Keratinocyte (primary cell): ENCODE results near the gene GEMIN2. TPM values are rescaled to one million over a fixed set of nuclear protein-coding genes. Genes with fewer than 3 reads are reported as not detected.
"Not testable (repeated sequence)": the region's sequence is repeated elsewhere in the genome, so short reads cannot be mapped to it uniquely, and the experiment has no call there.

ENCODE experiments used
- DNase-seq: peaks from one replicate; pipeline ENCODE4 v3.0.0-alpha.2; 2011; ENCODE audit warnings: low read depth, missing footprints, low spot score
- FAIRE-seq: peaks from 2 replicates; lab custom pipeline; 2011; peaks lifted over from hg19 to GRCh38; lab: Jason Lieb, UNC
- H2AFZ ChIP-seq: 2 replicates; pipeline ENCODE4 v1.6.0; 2012; ENCODE audit warnings: low read length, control low read depth, inconsistent platforms; ENCODE audit not compliant: control insufficient read depth
- H3K27ac ChIP-seq: 2 replicates; pipeline ENCODE4 v1.5.1; 2011; ENCODE audit warnings: low read length; ENCODE audit not compliant: control insufficient read depth, insufficient read depth
- H3K27me3 ChIP-seq: 3 replicates; pipeline ENCODE4 v1.6.0; 2011; ENCODE audit warnings: low read length; ENCODE audit not compliant: control insufficient read depth, insufficient read depth; ENCODE audit errors: extremely low read depth
- H3K36me3 ChIP-seq, 2 experiments: 2 replicates in 1 of 2; 3 replicates in 1 of 2; pipeline ENCODE4 v1.5.1; 2011; ENCODE audit warnings: low read length in 2 of 2, mild to moderate bottlenecking in 1 of 2; ENCODE audit not compliant: control insufficient read depth in 2 of 2, insufficient read depth in 2 of 2; ENCODE audit errors: extremely low read depth in 1 of 2
- H3K4me1 ChIP-seq: 3 replicates; pipeline ENCODE4 v1.5.1; 2011; ENCODE audit warnings: low read length; ENCODE audit not compliant: control insufficient read depth, insufficient read depth; ENCODE audit errors: extremely low read depth
- H3K4me2 ChIP-seq: 3 replicates; pipeline ENCODE4 v1.6.0; 2011; ENCODE audit warnings: low read depth, low read length; ENCODE audit not compliant: control insufficient read depth, insufficient read depth; ENCODE audit errors: extremely low read depth
- H3K4me3 ChIP-seq, 3 experiments: fragments of 200-600 bp in 1 of 3; sonication (generic) in 1 of 3; 2 replicates in 2 of 3; 3 replicates in 1 of 3; pipeline ENCODE4 v1.5.1; 2011 to 2016; ENCODE audit warnings: low read length in 3 of 3, mild to moderate bottlenecking in 3 of 3, control low read depth in 2 of 3, inconsistent platforms in 1 of 3, low read depth in 1 of 3, mixed read lengths in 1 of 3, mixed run types in 1 of 3, moderate library complexity in 1 of 3; ENCODE audit not compliant: control insufficient read depth in 2 of 3, insufficient read depth in 2 of 3; ENCODE audit errors: extremely low read depth in 1 of 3
- H3K79me2 ChIP-seq: 2 replicates; pipeline ENCODE4 v1.6.0; 2012; ENCODE audit warnings: low read length; ENCODE audit not compliant: control insufficient read depth, insufficient read depth
- H3K9ac ChIP-seq: 3 replicates; pipeline ENCODE4 v1.6.0; 2011; ENCODE audit warnings: low read length; ENCODE audit not compliant: control insufficient read depth, insufficient read depth; ENCODE audit errors: extremely low read depth
- H3K9me1 ChIP-seq: 3 replicates; pipeline ENCODE4 v1.6.0; 2011; ENCODE audit warnings: low read length; ENCODE audit not compliant: control insufficient read depth, insufficient read depth; ENCODE audit errors: extremely low read depth
- H3K9me3 ChIP-seq: 2 replicates; pipeline ENCODE4 v1.5.1; 2012; ENCODE audit warnings: low read depth, low read length; ENCODE audit not compliant: control insufficient read depth
- H4K20me1 ChIP-seq: 3 replicates; pipeline ENCODE4 v1.6.0; 2011; ENCODE audit warnings: low read length; ENCODE audit not compliant: control insufficient read depth, insufficient read depth; ENCODE audit errors: extremely low read depth
- EZH2 ChIP-seq: IDR thresholded peaks from one replicate; pipeline ENCODE4 v1.6.1; 2012; ENCODE audit warnings: inconsistent platforms, mild to moderate bottlenecking, low read length, moderate library complexity
- dilution Hi-C: fragments of 300-500 bp; cut with MboI; formaldehyde crosslinking; loops from one replicate; pipeline ENCODE4 v1.7.0; 2020; ENCODE audit warnings: low sequenced_read_pairs; ENCODE audit not compliant: extremely low pct_ligation_motif_present
- polyA plus RNA-seq, 5 experiments: library from polyadenylated mRNA; depleted of rRNA in 3 of 5; stranded (reverse) in 3 of 5; stranded (forward) in 1 of 5; unstranded in 1 of 5; fragments of >200 nt; gene quantifications; 1 replicate in 1 of 5; 2 replicates in 3 of 5; 3 replicates in 1 of 5; pipeline versions ENCODE4 v1.2.1 to v1.2.3, GENCODE V29; 2011 to 2012; ENCODE audit warnings: missing spikeins in 2 of 5, low read depth in 1 of 5, low replicate concordance in 1 of 5
- TF ChIP-seq, protein P1 (sequence below), 3 experiments: IDR thresholded peaks in 1 of 3; conservative IDR thresholded peaks in 1 of 3; optimal IDR thresholded peaks in 1 of 3; 2 replicates in 2 of 3; 3 replicates in 1 of 3; pipeline versions ENCODE3 to v1.5.1; 2011; ENCODE audit warnings: low read length in 3 of 3, mild to moderate bottlenecking in 3 of 3, moderate library complexity in 2 of 3, control low read depth in 1 of 3, inconsistent platforms in 1 of 3; ENCODE audit not compliant: insufficient read depth in 2 of 3; ENCODE audit errors: extremely low read depth in 1 of 3

The GEMIN2 gene
- polyA plus RNA-seq, 1 donor (not counting 4 experiments of a cell fraction or from before 2014, with no cell fraction given), result 28.7 TPM

GRCh38 chr14:39102969-39103957 is 10.9 kb upstream of the GEMIN2 start, which contains the start of gene SEC23A:
Gene SEC23A (minus strand): TSS chr14:39103235. CDS start chr14:39096118, 7,117 bp downstream.
- Histone ChIP-seq H3K9ac (peak within 1 kb of the TSS; percentile 90), H3K27ac (peak within 1 kb of the TSS; percentile 81), H3K4me1 (peaks cover 6% of the 10 kb centered on the region), H3K9me1 (no peaks in the 10 kb centered on the region), H2AFZ (peak within 1 kb of the TSS; percentile 98), H3K27me3 (no peaks in the 10 kb centered on the region), H3K79me2 (peaks cover 38% of the 10 kb centered on the region), H3K9me3 (no peaks in the 10 kb centered on the region), H3K4me3 (peak within 1 kb of the TSS; percentile 75 to 92 (median 92)), H4K20me1 (no peaks in the 10 kb centered on the region), H3K36me3 (no peaks in the 10 kb centered on the region), H3K4me2 (peak within 1 kb of the TSS; percentile 72)
- peak; percentile 36 for DNase-seq
- FAIRE-seq, result no peak
- TF ChIP-seq EZH2, result no peak
- TF ChIP-seq, protein P1, sequence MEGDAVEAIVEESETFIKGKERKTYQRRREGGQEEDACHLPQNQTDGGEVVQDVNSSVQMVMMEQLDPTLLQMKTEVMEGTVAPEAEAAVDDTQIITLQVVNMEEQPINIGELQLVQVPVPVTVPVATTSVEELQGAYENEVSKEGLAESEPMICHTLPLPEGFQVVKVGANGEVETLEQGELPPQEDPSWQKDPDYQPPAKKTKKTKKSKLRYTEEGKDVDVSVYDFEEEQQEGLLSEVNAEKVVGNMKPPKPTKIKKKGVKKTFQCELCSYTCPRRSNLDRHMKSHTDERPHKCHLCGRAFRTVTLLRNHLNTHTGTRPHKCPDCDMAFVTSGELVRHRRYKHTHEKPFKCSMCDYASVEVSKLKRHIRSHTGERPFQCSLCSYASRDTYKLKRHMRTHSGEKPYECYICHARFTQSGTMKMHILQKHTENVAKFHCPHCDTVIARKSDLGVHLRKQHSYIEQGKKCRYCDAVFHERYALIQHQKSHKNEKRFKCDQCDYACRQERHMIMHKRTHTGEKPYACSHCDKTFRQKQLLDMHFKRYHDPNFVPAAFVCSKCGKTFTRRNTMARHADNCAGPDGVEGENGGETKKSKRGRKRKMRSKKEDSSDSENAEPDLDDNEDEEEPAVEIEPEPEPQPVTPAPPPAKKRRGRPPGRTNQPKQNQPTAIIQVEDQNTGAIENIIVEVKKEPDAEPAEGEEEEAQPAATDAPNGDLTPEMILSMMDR (optimal IDR thresholded peaks at IDR 0.05 in 1 of 3, IDR thresholded peaks at IDR 0.05 in 1 of 3, conservative IDR thresholded peaks at IDR 0.05 in 1 of 3; ENCODE audit: extremely low read depth in 1 of 3, insufficient read depth in 2 of 3, low read length in 3 of 3), result peak in 1 of 3 experiments; percentile 15
- dilution Hi-C loops, result no loop called here

DNA sequence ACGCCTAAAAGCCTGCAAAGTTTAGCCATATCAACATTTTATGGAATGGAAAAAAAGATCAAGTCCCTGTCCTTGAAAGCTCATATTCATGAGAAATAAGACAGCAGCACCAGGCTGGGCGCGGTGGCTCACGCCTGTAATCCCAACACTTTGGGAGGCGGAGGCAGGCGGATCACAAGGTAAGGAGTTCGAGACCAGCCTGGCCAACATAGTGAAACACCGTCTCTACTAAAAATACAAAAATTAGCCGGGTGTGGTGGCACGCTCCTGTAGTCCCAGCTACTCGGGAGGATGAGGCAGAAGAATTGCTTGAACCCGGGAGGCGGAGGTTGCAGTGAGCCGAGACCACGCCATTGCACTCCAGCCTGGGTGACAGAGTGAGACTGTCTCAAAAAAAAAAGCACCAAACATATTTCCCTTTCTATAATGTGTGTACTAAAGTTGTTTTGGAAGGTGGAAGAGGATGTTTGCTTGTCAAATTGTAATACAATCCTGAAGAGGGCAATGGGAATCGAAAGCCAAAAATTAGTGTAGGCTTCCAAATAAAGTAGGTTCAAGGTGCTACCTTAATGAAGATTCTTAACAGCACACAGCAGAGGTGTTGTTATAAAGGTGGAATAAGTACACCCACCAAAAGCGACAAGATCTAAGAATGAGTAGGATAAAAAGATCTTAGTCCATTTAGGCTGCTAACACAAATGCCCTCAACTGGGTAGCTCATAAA is 9.9 kb upstream of the GEMIN2 start:
- H3K27me3 ChIP-seq, H3K36me3 ChIP-seq, FAIRE-seq, H3K9me3 ChIP-seq, H2AFZ ChIP-seq, H4K20me1 ChIP-seq, dilution Hi-C loops, H3K4me1 ChIP-seq, H3K9me1 ChIP-seq, DNase-seq: not testable (repeated sequence)
- Histone ChIP-seq H3K4me2 (peak overlapping the region; percentile 72), H3K27ac (peak overlapping the region; percentile 81), H3K9ac (peak overlapping the region; percentile 90), H3K4me3 (peak overlapping the region; percentile 75 to 92 (median 92)), H3K79me2 (peaks cover 33% of the 10 kb centered on the region)
